ENCODE results near the gene ZBTB43. TPM values are rescaled to one million over a fixed set of nuclear protein-coding genes. Genes with fewer than 3 reads are reported as not detected.
A peak's percentile ranks its signal among the peaks of the same experiment; 100 is the strongest.

Gene ZBTB43
- total and polyA plus RNA-seq, 4 donors: 2.6 to 7.1 (median 5.0) TPM

GRCh38 chr9:126763130-126763764 is 41.6 kb upstream of the ZBTB43 start:
- no peak overlapping the region for H3K27ac ChIP-seq (ENCODE audit: low read depth in 1 of 2, low read length in 2 of 2)
- WGBS: 87% methylated on average over 7 of the region's 7 CpGs
- DNase-seq (ENCODE audit: low spot score): no peak
- no peak overlapping the region for H3K4me3 ChIP-seq (ENCODE audit: low read depth in 1 of 3, low read length in 3 of 3)
- H3K27me3 ChIP-seq (ENCODE audit: control insufficient read depth in 4 of 4, insufficient read depth in 4 of 4, low read length in 3 of 4): peaks cover 0 to 2% (median 0%) of the 10 kb centered on the region in 4 donors
- H3K9ac ChIP-seq (ENCODE audit: low read depth in 1 of 2, low read length in 2 of 2): no peak overlapping the region
- H3K9me3 ChIP-seq (ENCODE audit: control insufficient read depth in 4 of 4, low read length in 3 of 4): no peaks in the 10 kb centered on the region
- no peaks in the 10 kb centered on the region for H3K36me3 ChIP-seq (ENCODE audit: control insufficient read depth in 4 of 4, insufficient read depth in 3 of 4, low read depth in 1 of 4, low read length in 3 of 4)
- TF ChIP-seq HNF4G (IDR thresholded peaks at IDR 0.05): no peak
- no peaks in the 10 kb centered on the region for H3K4me1 ChIP-seq (ENCODE audit: control insufficient read depth in 4 of 4, insufficient read depth in 4 of 4, low read length in 3 of 4)

- Histone ChIP-seq H3K27me3 (ENCODE audit: control insufficient read depth in 4 of 4, insufficient read depth in 4 of 4, low read length in 3 of 4) (peaks cover 0 to 6% (median 0%) of the 10 kb centered on the region in 4 donors), H3K36me3 (ENCODE audit: control insufficient read depth in 4 of 4, insufficient read depth in 3 of 4, low read depth in 1 of 4, low read length in 3 of 4) (no peaks in the 10 kb centered on the region), H3K27ac (ENCODE audit: low read depth in 1 of 2, low read length in 2 of 2) (no peak overlapping the region), H3K9ac (ENCODE audit: low read depth in 1 of 2, low read length in 2 of 2) (no peak overlapping the region), H3K9me3 (ENCODE audit: control insufficient read depth in 4 of 4, low read length in 3 of 4) (no peaks in the 10 kb centered on the region), H3K4me3 (ENCODE audit: low read depth in 1 of 3, low read length in 3 of 3) (no peak overlapping the region), H3K4me1 (ENCODE audit: control insufficient read depth in 4 of 4, insufficient read depth in 4 of 4, low read length in 3 of 4) (no peaks in the 10 kb centered on the region)
- TF ChIP-seq FOXA1 (IDR thresholded peaks at IDR 0.05) (no peak), CTCF (IDR thresholded peaks at IDR 0.05; ENCODE audit: low read depth, low read length, missing input control) (peak; percentile 32), RAD21 (IDR thresholded peaks at IDR 0.05) (peak; percentile 54 to 59)
- WGBS: 56% methylated on average over 14 of the region's 14 CpGs
- no peak for DNase-seq (ENCODE audit: low spot score)
These were observed 31.7 kb upstream of the ZBTB43 start for GRCh38 chr9:126773004-126773607.

- no peak for TF ChIP-seq NR2F2 (IDR thresholded peaks at IDR 0.05)
- TF ChIP-seq EGR1 (IDR thresholded peaks at IDR 0.05; ENCODE audit: low read depth in 2 of 2): no peak
- no peak for TF ChIP-seq RXRA (IDR thresholded peaks at IDR 0.05)
- TF ChIP-seq GABPA (IDR thresholded peaks at IDR 0.05 in 1 of 2, conservative IDR thresholded peaks at IDR 0.05 in 1 of 2): no peak
- TF ChIP-seq ZBTB33 (IDR thresholded peaks at IDR 0.05): no peak
- no peak for TF ChIP-seq CTCF (IDR thresholded peaks at IDR 0.05; ENCODE audit: low read depth, low read length, missing input control)
- TF ChIP-seq HNF4A (conservative IDR thresholded peaks at IDR 0.05): no peak
- TF ChIP-seq YY1 (IDR thresholded peaks at IDR 0.05): no peak
- TF ChIP-seq RAD21 (IDR thresholded peaks at IDR 0.05): no peak
- no peak for TF ChIP-seq FOXA2 (IDR thresholded peaks at IDR 0.05)
- no peak for TF ChIP-seq HNF4G (IDR thresholded peaks at IDR 0.05)
- no peak for TF ChIP-seq SP1 (IDR thresholded peaks at IDR 0.05)
- no peak for TF ChIP-seq ATF3 (IDR thresholded peaks at IDR 0.05)
- Histone ChIP-seq H3K27me3 (ENCODE audit: control insufficient read depth in 4 of 4, insufficient read depth in 4 of 4, low read length in 3 of 4) (peaks cover 0 to 6% (median 0%) of the 10 kb centered on the region in 4 donors), H3K4me3 (ENCODE audit: low read depth in 1 of 3, low read length in 3 of 3) (no peak overlapping the region), H3K4me1 (ENCODE audit: control insufficient read depth in 4 of 4, insufficient read depth in 4 of 4, low read length in 3 of 4) (no peaks in the 10 kb centered on the region), H3K9ac (ENCODE audit: low read depth in 1 of 2, low read length in 2 of 2) (no peak overlapping the region), H3K9me3 (ENCODE audit: control insufficient read depth in 4 of 4, low read length in 3 of 4) (no peaks in the 10 kb centered on the region), H3K27ac (ENCODE audit: low read depth in 1 of 2, low read length in 2 of 2) (no peak overlapping the region), H3K36me3 (ENCODE audit: control insufficient read depth in 4 of 4, insufficient read depth in 3 of 4, low read depth in 1 of 4, low read length in 3 of 4) (no peaks in the 10 kb centered on the region)
- 88% methylated on average over 5 of the region's 5 CpGs for WGBS
- no peak for DNase-seq (ENCODE audit: low spot score)
These were observed 28.9 kb upstream of the ZBTB43 start for GRCh38 chr9:126775926-126776325.
